Fibroblast of skin of right biceps (primary cell): Measurements from ENCODE around the gene CHRNB1.
A peak's percentile ranks its signal among the peaks of the same experiment; 100 is the strongest.
"Not testable (repeated sequence)": the region's sequence is repeated elsewhere in the genome, so short reads cannot be mapped to it uniquely, and the experiment has no call there.

Experiments
- DNase-seq: peaks from one replicate; pipeline ENCODE4 v3.0.0-alpha.2; 2013

The CHRNB1 gene

GRCh38 chr17:7468804-7469389 lies 24.0 kb downstream of the CHRNB1 start:
- no peak for DNase-seq

- not testable (repeated sequence) for DNase-seq
Observed at GRCh38 chr17:7469843-7470242, 25.0 kb downstream of the CHRNB1 start.

GRCh38 chr17:7470457-7470973 lies 25.7 kb downstream of the CHRNB1 start:
- not testable (repeated sequence) for DNase-seq

GRCh38 chr17:7471729-7472128 lies 26.9 kb downstream of the CHRNB1 start:
- DNase-seq, result no peak

- DNase-seq, result not testable (repeated sequence)
Observed at GRCh38 chr17:7474767-7475166, 29.9 kb downstream of the CHRNB1 start.

- peak; percentile 34 for DNase-seq
Observed at GRCh38 chr17:7475764-7476422, 31.0 kb downstream of the CHRNB1 start.

- peak; percentile 48 for DNase-seq
Observed at GRCh38 chr17:7476494-7476893, 31.6 kb downstream of the CHRNB1 start.

- no peak for DNase-seq
Observed at GRCh38 chr17:7476951-7477350, 32.1 kb downstream of the CHRNB1 start.

- DNase-seq, result peak; percentile 64
Observed at GRCh38 chr17:7477392-7478275, 32.8 kb downstream of the CHRNB1 start.

- DNase-seq, result peak; percentile 40
Observed at GRCh38 chr17:7478276-7479212, 33.7 kb downstream of the CHRNB1 start.

GRCh38 chr17:7479213-7480088 lies 34.6 kb downstream of the CHRNB1 start, which contains the start of gene ZBTB4:
Gene ZBTB4, minus strand, starts transcription at chr17:7479631. Its CDS starts 12,830 bp downstream, at chr17:7466801.
- DNase-seq, result peak; percentile 60

GRCh38 chr17:7480089-7480384 lies 35.2 kb downstream of the CHRNB1 start:
- DNase-seq, result no peak

- DNase-seq, result not testable (repeated sequence)
Observed at GRCh38 chr17:7481275-7481674, 36.4 kb downstream of the CHRNB1 start, which contains the start of gene SLC35G6. Gene SLC35G6, plus strand, starts transcription at chr17:7481446. Its CDS starts 71 bp downstream, at chr17:7481517.

- not testable (repeated sequence) for DNase-seq
Observed at GRCh38 chr17:7481842-7482741, 37.2 kb downstream of the CHRNB1 start.

- not testable (repeated sequence) for DNase-seq
Observed at GRCh38 chr17:7482742-7483088, 37.9 kb downstream of the CHRNB1 start.

GRCh38 chr17:7483255-7484066 lies 38.6 kb downstream of the CHRNB1 start:
- peak; percentile 95 for DNase-seq

- peak; percentile 97 for DNase-seq
Observed at GRCh38 chr17:7484067-7484918, 39.4 kb downstream of the CHRNB1 start, which contains the start of gene POLR2A. Gene POLR2A, plus strand, starts transcription at chr17:7484366.

- DNase-seq, result no peak
Observed at GRCh38 chr17:7484919-7485377, 40.1 kb downstream of the CHRNB1 start.
